GM21528 (cell line): Measurements from ENCODE around the gene SULT1E1.

ENCODE experiments used
- ATAC-seq: cut with Tn5 transposase; IDR thresholded peaks from one replicate; pipeline ENCODE4 v1.9.1; 2021; ENCODE audit warnings: mild to moderate bottlenecking, moderate library complexity; ENCODE audit not compliant: unreplicated experiment, low FRiP score

Gene SULT1E1, protein sequence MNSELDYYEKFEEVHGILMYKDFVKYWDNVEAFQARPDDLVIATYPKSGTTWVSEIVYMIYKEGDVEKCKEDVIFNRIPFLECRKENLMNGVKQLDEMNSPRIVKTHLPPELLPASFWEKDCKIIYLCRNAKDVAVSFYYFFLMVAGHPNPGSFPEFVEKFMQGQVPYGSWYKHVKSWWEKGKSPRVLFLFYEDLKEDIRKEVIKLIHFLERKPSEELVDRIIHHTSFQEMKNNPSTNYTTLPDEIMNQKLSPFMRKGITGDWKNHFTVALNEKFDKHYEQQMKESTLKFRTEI

DNA sequence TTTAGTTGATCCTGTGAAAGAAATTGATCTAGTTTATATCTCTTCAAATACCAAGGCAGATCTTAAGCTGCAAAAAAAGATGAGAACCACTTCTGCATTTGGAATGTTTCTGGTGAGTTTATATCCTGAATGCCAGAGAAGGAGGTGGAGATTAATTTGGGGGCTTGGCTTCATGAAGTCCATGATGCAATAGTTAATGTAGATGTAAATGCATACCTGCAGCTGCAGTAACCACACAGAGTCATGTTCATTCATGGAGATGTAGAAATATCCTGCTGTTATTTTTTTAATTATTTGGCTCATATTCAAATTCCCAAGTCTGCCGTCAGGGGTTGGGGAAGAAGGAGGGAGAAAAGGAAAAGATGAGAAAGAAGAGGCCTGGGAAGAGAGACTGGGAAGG, at the start of gene SULT1E1:
TSS of gene SULT1E1 (minus strand) at position 94 of the 400 bp plus-strand sequence. CDS start 2,501 bp downstream, outside the sequence.
- no peak for ATAC-seq

DNA sequence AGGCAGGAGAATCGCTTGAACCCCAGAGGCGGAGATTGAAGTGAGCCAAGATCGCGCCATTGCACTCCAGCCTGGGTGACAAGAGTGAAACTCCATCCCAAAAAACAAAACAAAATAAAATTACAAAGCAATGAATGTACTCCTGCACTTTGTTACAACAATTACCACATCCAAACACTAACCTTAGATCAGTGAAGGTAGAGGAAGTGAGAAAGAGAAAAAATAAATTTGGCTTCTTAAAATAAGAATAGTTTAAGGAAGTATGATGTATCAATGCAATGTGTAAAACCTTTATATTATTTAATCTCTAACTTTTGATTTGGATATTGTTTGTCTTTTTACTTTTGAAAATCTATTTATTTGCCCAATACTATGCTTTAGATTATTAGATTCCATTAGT, 49.2 kb upstream of the SULT1E1 start:
- no peak for ATAC-seq

DNA sequence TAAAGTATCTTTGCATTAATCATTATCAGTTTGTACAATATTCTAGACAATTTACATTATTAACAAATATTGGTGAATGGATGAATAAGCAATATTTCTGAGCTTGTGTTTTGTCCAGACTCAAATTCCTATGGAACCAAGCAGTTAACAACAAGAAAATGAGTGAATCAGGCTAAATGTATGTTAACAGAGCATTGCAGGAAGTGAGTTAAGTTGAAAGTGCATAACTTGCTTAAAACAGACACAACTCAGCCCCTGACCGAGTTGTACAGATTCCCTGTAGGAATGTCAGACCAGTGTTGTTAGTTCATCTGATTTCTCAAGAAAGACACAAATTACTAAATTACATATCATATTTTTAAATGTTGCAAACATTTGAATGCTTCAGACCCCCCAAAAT, 47.2 kb upstream of the SULT1E1 start:
- no peak for ATAC-seq

DNA sequence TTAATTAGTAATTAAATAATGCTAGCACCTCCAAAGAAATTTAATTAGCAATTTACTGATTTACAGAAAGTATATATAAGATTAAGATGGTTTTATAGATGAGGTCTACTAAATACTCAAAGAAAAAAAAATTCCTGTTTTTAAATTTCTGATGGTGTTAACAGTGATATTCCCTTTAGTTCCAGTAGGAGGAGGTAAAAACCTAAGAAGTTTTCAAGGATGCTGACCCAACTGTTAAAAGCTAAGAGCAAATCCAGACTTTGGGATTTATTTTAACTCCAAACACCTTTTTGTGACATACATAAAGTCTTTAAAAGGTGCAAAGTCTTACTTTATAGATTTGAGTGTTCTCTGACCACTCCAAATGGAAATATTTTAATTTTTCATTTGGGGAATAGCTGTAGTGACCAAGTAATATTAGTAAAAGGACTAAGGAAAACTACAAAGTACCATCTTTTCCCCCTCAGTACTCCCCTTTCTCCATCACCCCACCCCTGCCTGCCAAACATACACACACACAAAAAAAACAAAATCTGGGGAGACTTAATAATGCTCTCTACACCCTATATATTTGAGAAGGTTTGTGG, 36.7 kb upstream of the SULT1E1 start:
- no peak for ATAC-seq

DNA sequence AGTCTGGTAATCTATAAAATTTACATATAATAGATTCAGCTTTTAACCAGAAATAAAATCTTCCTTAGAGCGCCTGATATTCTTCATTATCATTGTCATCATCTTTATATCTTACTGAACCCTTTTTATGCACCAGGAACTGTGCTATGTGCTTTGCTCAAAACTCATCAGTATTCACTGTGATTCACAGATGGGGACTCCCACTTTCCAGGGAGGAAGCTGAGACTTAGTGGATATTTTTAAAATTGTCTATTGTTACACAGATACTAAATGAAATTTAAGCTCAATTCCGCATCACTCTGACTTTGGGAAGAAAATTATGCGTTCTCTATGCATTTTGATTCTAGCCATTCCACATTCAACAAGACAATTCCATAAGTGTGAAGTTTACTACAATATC, 34.8 kb upstream of the SULT1E1 start:
- ATAC-seq = no peak

DNA sequence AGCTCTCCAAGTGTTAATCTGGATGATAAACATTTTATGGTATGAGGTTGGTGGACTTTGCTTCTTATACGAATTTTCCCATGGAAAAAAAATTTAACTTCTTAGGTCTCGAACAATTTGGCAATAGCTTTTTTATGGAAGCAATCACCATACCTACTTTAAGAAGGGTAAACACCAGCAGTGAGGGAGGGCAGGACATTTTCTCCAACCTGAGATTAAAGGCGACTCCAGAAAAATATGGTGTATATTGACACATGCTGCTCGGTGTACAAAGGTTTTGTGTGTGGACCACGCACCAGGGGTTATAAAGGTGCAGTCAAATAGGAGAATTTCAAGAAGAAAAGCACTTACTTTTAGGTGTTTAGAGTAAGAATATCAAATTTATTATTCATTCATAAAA, 34.2 kb upstream of the SULT1E1 start:
- no peak for ATAC-seq

DNA sequence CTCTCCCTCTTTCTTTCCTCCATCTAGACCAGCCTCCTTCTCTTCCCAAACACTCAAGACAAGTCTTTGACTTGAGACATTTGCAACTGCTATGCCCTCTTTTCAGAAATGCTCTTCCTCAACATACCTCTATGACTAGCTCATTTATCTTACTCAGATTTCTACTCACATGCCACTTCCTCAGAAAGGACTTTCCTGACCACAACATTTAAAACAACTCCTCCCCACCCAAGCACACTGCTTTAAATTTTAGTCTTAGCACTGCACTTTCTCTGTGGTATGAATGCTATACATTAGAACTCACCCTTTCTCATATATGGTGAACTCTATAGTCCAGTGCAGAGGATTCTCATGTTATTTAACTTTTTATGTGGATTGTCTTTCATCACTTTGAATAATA, 28.4 kb upstream of the SULT1E1 start:
- ATAC-seq = no peak

DNA sequence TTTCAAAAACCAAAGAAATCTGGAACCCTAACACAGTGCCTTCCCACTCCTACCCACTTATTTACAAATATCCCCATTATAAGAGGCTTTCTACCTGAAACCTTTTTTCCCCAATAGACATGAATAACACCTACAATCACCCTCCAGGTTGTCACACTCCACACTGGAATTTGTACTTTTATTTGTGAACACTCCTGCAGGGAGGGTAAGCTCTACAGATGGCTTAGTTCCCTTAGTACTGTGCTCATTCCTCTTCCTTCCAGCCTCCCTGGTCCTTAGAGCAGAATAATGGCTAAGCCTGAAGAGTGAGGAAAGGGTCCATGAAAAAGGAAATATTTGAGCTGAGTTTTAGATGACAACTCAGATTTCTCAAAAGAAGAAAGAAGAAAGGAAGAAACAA, 22.2 kb upstream of the SULT1E1 start:
- ATAC-seq = no peak

DNA sequence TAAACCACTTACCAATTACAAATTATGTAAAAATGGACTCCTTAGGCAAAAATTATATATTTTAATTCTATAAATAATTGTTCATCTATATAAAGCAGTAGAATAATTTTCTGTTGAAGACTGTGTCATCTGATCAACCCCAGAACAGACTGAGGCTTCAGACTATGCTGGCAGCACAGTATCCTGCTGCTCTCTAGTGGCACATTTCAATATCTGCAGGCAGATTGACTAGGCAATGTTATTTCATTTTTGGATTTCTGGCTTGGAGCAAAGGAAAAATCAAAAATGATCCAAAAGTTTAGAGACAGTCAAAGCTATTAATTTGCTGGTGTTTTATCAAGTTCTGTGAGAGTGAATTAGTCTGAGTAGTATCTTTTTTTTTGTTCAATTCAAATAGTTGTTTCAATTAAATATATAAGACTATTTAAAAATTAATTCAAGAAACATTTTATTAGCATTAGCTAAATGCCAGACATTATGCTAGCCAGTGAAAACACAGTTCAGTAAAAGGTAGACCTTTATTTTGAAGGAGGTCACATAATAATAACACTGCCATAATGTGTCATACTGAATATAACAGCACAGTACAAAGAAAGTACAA, 21.3 kb upstream of the SULT1E1 start:
- ATAC-seq = peak; percentile 74

DNA sequence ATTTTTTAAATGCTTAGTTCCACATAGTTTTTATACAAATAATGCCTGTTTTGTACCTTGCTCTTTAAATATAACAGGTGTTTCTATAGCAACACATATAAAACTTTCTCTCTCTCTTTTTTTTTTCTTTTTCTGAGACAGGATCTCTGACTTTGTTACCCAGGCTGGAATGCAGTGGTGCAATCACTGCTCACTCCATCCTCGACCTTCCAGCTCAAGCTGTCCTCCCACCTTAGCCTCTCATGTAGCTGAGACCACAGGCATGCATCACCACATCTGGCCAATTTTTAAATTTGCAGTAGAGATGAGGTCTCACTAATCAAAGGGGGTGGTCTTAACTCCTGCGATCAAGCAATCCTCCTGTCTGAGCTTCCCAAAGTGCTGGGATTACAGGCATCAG, 18.3 kb upstream of the SULT1E1 start:
- no peak for ATAC-seq

DNA sequence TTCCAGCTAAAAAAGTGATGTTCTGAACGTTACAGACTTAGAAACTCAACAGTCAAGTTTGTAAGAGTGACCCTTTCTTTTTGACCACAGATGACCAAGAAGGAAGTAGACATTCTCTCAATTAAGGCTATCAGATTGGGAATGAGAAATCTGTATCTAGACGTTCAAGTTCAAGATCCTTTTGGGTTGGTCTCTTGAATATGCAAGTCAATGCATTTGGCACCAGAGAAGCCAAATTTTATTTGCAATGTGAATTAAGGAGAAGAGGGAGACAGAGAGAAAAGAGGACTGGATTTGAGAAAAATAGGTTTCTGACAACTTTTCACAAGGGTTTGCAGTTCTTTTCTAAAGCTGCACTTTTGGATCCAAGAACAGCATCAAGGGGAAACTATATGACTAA, 17.5 kb upstream of the SULT1E1 start:
- no peak for ATAC-seq

DNA sequence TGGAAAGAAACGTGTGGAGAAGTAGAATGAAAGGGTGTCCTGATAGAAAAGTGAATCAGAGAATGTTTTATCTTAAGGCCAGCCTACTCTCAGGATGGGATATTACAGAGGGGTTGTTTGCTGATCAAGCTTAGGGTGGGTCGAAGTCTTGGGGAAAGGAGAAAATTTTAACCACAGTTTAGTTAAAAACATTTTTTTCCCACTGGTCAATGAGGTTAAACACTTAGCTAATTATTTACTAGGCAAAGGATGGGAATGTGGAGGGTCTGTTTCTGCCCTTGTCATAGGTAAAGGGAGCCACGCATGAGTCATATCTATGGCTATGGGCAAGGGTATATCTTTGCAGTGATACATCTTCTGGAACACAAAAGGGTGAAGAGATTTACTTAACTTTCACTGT, 16.1 kb upstream of the SULT1E1 start:
- ATAC-seq = no peak

DNA sequence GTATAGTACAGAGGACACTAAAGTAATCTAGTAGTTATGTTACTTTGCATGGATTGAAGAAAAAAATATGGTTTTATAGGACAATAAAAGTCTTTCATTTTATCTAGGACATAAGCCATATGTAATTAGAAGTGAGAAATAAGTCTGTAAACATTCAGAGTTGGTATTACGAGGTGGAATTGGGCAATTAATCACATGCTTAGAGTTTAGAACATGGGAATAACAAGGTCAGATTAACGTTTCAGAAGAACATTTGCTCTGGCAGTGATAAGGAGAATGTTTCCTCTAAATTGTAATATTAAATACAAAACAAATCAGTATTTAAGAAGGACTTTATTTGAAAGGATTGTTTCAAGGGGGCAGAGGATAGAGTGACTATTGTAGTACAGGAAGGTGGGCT, 15.6 kb upstream of the SULT1E1 start:
- no peak for ATAC-seq

DNA sequence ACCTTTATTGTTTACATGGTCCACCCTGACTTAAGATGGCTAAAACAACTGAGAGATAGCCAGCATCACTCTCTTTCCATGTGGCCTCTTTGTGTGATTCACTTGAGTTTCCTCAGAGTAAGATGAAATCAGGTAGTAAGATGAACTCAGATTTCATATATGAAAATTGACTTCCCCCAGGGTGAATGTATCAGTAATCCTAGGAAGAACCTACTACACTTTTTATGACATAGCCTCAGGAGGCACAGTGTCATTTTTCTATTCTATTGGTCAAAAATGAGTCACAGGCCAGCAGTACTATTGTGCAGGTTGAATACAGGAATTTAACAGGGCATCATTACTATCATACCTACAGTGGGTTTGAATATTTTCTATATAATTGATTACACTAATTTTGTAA, 14.6 kb upstream of the SULT1E1 start:
- ATAC-seq = no peak

DNA sequence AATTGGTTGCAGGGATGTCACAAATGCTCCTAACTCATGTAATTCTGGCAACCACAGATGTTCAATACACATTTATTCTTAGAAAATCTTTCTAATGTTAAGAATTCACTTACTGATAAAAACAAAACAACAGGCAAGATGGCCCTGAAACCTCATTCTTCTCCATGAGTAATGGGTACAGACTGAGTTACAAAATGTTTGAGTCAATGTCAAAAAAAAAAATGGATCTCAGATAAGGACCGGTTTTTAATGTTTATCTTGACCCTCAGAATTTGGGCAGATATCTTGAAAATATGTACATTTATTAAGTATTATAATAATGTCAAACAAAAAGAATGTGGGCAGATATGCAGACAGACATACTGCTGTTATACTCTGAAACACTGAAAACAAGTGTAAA, 1.8 kb upstream of the SULT1E1 start:
- ATAC-seq = no peak

DNA sequence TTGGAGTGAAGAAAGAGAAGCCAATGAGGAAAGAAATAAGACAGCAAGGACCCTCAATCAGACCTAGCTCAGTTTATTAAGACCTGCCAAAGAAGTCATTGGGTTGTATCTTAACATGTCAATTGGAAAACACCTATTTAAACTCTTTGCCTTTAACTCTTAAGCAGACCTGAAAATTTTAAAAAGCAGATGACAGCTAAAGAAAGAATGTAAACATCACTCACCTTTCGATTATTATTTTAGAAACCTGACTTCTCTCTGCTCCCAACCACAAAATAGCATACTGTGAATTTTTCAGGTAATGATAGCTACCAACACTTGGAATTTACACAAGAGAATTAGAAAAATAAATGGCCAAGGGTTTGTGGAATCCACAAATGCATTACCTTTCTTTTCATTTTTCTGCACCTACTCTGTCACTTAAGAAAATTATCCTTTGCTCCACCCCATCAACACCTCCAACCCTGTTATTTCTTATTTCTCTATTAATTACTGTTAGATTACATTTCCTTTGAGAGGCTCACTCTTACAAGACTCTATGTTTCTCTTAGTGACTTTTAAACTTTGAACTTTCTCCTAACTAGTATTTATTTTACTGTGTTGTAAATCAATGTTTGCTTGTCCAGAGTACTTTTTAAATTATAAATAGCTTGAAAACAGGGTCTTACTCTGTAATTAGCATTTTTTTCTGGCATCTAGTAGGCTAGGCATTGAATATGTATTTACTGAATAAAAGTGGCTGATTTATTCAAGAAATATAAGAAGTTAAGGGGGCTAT, 765 bp upstream of the SULT1E1 start:
- ATAC-seq = no peak

DNA sequence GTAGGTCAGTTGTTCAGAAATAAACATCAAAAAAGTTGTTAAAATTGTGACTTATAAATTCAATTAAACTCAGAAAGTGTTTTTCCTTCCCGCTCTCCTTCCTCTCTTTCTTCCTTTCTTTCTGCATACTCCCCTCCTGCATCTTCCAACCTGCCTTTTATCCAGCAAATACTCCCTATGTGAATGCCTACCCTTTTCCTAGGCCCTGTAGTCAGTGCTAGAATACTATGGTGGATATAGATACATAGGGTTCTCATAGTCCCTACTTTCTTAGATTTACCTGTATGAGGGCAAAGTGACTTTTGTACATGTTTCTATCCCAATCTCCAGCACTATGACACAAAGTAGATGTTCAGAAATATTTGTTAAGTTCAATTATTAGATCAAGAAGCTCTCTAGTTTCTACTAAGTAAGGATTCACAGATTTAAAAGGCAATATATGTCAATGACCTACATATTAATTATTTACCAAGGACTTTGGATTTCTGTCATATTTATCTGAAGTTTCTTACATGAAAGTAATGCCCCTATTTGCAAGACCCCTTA, 732 bp downstream of the SULT1E1 start:
- no peak for ATAC-seq

DNA sequence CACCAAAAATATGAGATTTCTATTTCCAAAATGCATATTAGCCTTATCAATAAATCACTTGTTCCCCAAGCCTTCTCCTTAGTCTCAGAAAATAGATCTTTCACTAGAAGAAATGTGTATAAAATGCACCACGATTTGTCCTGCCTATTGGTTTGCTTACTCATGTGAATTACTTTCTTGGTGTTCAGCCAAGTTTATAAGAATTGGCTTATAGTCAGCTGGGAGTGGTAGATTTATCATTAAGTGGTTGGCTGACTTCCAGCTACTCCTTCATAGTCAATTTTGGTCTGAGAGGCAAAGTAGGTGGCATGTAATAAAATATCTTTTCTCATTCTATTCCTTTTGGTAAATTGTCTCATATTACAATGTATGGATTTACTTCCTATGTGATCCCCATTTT, 1.3 kb downstream of the SULT1E1 start:
- no peak for ATAC-seq

DNA sequence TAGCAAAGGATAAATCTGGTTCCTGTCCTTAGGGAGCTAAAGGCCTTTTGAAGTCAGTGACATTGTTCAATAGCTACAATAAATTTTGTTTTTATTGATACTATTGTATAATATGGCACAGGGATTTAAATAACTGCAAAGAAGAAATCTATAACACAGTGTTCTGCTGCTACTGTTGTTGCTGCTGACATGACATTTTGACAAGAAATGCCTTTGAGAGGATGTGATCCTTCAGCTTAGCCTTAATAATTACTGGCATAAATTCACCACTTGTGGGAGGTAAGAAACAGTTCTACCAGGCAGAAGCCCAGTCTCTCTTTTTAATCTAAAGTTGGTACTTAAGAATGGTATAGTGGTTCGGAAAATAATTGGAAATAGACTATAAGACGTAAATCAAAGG, 4.1 kb downstream of the SULT1E1 start:
- no peak for ATAC-seq

DNA sequence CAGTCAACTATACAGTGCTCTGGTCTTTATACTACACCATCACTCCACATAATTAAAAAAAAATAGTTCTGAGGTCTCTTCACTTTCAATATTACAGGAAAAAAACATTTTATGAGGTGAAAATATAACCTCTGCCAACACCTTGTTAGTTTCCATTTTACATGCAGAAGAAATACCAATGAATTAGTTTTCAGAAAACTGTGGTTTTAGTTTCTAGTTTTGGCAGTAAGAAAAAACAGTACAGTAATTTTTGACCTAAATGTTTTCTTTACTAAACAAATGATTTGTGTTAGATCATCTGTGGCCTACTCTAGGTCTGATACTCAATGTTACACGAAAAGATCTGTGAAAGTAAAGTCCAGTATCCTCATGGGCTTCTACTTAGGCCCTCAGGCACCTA, 10.0 kb downstream of the SULT1E1 start:
- ATAC-seq = peak; percentile 91

DNA sequence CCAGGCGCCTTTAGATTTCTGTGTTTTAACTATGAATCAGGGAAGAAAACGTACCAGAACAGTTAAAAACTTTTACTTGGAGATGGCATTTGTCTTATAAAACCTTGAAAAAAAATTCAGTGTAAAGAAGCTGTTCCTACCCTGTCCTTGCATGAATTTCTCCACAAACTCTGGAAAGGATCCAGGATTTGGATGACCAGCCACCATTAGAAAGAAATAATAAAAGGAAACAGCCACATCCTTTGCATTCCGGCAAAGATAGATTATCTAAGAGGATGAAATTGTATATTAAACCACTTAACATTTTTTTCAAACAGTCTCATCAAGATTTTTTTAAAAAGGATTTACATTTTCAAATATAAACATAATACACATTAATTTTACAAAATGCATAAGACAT, 10.6 kb downstream of the SULT1E1 start:
- ATAC-seq = no peak
